AG04450 (cell line): ENCODE results near the gene UPF2. TPM values are rescaled to one million over a fixed set of nuclear protein-coding genes. Genes with fewer than 3 reads are reported as not detected.
"Not testable (repeated sequence)": the region's sequence is repeated elsewhere in the genome, so short reads cannot be mapped to it uniquely, and the experiment has no call there.

Experiments used
- CTCF ChIA-PET: fragments of 300-600, 350-600 bp; formaldehyde crosslinking; extraction: SDS; loops from one replicate; lab custom pipeline; 2022; ENCODE audit warnings: antibody characterized with exemption, inconsistent platforms; lab: Charles Lee
- POLR2A ChIA-PET: fragments of 350-600 bp; formaldehyde crosslinking; extraction: SDS; loops from one replicate; lab custom pipeline; 2021; ENCODE audit warnings: antibody characterized with exemption, inconsistent platforms; lab: Yijun Ruan, JAX
- DNase-seq: peaks from one replicate; pipeline ENCODE4 v3.0.0-alpha.2; 2011; ENCODE audit warnings: low read depth, low spot score
- H3K27ac ChIP-seq: one replicate; pipeline ENCODE4 v1.5.1; 2012; ENCODE audit warnings: low read depth, low read length, control low read depth
- H3K27me3 ChIP-seq: one replicate; pipeline ENCODE4 v1.6.0; 2012; ENCODE audit warnings: low read length; ENCODE audit not compliant: control insufficient read depth, insufficient read depth
- H3K4me3 ChIP-seq: 2 replicates; pipeline ENCODE4 v1.5.1; 2011; ENCODE audit warnings: mild to moderate bottlenecking, low read depth, low read length, control low read depth
- H3K9me3 ChIP-seq: 2 replicates; pipeline ENCODE4 v1.5.1; 2012; ENCODE audit warnings: low read length; ENCODE audit not compliant: control insufficient read depth, insufficient read depth
- polyA plus RNA-seq: library from polyadenylated mRNA; depleted of rRNA; stranded (reverse); fragments of >200 nt; gene quantifications from 2 replicates; pipeline ENCODE4 v1.2.3, GENCODE V29; 2011
- TF ChIP-seq, protein P1 (sequence below): IDR thresholded peaks from 2 replicates; pipeline ENCODE4 v1.5.1; 2011; ENCODE audit warnings: low read depth, low read length, control low read depth, inconsistent platforms

The UPF2 gene
- polyA plus RNA-seq, 1 experiment, result 18.4 TPM

DNA sequence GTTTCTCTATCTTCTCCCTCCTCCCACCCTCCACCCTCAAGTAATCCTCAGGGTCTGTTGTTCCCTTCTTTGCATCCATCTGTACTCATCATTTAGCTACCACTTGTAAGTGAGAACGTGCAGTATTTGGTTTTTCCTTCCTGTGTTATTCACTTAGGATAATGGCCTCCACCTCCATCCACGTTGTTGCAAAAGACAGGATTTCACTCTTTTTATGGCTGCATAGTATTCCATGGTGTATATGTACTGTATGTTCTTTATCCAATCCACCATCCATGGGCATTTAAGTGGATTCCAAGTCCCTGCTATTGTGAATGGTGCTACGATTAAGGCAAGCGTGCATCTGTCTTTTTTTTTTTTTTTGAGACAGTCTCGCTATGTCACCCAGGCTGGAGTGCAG is 147.0 kb downstream of the UPF2 start:
- Histone ChIP-seq H3K27me3 (no peaks in the 10 kb centered on the region), H3K4me3 (no peak overlapping the region), H3K9me3 (peaks cover 9% of the 10 kb centered on the region; the same call in 1 of the 2 replicates), H3K27ac (no peak overlapping the region)
- ChIA-PET CTCF (no interaction called here), POLR2A (no interaction called here)
- DNase-seq, result no peak
- TF ChIP-seq, protein P1, sequence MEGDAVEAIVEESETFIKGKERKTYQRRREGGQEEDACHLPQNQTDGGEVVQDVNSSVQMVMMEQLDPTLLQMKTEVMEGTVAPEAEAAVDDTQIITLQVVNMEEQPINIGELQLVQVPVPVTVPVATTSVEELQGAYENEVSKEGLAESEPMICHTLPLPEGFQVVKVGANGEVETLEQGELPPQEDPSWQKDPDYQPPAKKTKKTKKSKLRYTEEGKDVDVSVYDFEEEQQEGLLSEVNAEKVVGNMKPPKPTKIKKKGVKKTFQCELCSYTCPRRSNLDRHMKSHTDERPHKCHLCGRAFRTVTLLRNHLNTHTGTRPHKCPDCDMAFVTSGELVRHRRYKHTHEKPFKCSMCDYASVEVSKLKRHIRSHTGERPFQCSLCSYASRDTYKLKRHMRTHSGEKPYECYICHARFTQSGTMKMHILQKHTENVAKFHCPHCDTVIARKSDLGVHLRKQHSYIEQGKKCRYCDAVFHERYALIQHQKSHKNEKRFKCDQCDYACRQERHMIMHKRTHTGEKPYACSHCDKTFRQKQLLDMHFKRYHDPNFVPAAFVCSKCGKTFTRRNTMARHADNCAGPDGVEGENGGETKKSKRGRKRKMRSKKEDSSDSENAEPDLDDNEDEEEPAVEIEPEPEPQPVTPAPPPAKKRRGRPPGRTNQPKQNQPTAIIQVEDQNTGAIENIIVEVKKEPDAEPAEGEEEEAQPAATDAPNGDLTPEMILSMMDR, result no peak

DNA sequence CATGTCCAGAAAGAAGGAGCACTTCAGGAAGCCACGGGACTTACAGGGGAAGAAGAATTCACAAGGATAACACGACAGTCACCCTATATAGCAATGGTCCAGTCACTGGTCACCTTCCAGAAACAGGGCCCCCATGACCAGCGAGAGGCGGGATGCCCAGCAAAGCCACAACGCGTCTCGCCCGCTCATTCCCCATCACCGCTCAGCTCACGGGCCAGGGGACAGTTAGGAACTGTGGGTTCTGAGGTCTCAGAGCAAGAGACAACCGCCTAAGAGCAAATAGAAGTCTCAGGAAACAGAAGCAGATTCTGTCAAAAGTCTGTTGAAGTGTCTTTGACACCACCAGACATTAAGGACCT is 147.5 kb downstream of the UPF2 start:
- Histone ChIP-seq H3K27ac (no peak overlapping the region), H3K27me3 (no peaks in the 10 kb centered on the region), H3K9me3 (peaks cover 9% of the 10 kb centered on the region; the same call in 1 of the 2 replicates), H3K4me3 (no peak overlapping the region)
- ChIA-PET POLR2A (no interaction called here), CTCF (no interaction called here)
- TF ChIP-seq, protein P1, result no peak
- DNase-seq, result no peak

DNA sequence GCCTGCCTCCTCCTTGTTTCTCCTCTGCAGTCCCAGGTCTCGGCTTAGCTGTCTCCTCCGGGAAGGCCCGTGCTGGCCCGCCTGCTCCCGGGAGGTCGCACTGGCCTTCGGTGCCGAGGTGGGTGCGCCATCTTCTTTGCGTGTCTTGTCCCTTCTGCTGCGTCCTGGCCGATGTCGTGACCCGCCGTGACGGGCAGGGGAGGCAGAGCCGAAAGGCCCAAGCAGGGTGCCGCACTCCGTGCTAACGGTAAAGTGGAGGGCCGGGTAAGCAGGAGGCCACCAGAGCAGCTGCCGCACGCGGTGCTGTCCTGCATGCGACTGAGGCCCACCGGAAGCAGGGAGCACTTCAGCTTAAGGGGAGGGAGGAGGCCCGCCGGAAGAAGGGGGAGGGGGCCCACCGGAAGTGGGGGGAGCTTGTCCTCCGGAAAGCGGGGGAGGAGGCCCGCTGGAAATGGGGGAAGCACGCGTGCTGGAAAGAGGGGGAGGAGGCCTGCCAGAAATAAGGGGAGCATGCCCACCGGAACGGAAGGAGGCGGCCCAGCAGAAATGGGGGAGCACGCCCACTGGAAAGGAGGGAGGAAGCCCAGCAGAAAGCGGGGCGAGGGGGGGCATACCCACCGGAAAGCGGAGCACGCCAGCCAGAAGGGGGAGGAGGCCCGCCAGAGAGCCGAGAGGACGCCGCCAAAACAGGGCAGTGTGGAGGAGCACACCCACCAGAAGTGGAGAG is 148.1 kb downstream of the UPF2 start:
- Histone ChIP-seq H3K4me3 (no peak overlapping the region), H3K27me3 (no peaks in the 10 kb centered on the region), H3K9me3 (peaks cover 9% of the 10 kb centered on the region; the same call in 1 of the 2 replicates), H3K27ac (no peak overlapping the region)
- no peak for DNase-seq
- ChIA-PET POLR2A (no interaction called here), CTCF (no interaction called here)
- TF ChIP-seq, protein P1, result no peak

DNA sequence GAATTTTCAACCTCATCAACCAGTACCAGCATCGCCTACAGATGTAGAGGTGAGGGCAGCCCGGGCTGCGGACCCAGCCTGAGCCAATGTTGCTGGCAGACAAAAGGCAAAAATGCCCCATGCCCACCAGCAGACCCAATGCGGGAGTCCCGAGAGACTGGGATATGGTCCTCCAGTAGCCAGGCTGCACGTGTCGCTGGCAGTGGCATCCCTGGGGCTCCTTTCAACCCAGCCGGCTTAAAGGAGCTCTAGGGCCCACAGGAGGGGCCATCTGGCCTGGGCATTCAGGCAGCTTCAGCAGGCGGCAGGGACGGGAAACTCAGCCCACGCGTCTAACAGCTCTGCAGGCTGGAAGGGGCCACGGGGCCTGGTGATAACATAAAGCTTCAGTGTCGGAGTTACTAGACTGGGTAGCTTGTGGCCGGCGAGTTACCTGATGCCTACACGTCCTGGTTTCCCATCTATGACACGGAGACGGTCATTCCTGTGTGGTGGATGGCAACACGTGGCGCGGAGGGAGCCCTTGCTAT is 148.8 kb downstream of the UPF2 start:
- Histone ChIP-seq H3K9me3 (peaks cover 6% of the 10 kb centered on the region; the same call in 1 of the 2 replicates), H3K4me3 (no peak overlapping the region), H3K27ac (no peak overlapping the region), H3K27me3 (no peaks in the 10 kb centered on the region)
- no peak for DNase-seq
- POLR2A ChIA-PET, result interaction anchor here (0.6 to 0.7 kb wide), 2 partner anchors 305 to 1102 kb away, joined by 3 to 7 read pairs; no protein-coding TSS in a partner anchor
- TF ChIP-seq, protein P1, result no peak
- CTCF ChIA-PET, result no interaction called here

DNA sequence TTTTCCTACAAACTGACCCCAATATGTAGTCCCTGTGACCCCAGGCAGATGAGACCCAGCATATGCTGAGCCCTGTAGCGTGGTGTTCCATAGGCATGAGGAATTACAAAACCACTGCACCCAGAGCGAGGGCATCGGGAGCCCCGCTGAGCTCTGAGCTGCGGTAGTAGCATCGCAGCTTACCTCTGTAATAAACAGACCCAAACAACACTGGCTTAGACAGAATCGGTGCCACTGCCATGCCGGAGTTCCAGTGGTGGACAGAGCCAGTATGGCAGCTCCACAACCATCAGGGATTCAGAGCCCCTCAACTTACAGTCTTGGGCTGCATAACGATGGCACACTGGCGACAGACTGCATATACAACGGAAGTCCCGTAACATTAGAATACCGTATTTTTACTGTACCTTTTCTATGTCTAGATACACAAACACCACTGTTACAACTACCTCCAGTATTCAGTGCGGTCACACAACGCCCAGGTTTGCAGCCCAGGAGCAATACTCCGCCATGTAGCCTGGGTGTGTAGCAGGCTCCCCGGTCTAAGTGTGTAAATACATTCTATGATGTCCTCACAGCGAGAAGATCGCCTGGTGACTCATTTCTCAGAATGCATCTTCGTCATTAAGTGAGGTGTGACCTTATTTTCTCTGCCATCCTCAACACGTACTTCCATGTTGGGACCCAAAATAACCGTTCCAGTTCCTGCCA is 150.7 kb downstream of the UPF2 start:
- no peaks in the 10 kb centered on the region for H3K27me3 ChIP-seq
- TF ChIP-seq, protein P1, result no peak
- ChIA-PET POLR2A (no interaction called here), CTCF (no interaction called here)
- DNase-seq, result no peak
- no peak overlapping the region for H3K27ac ChIP-seq
- H3K9me3 ChIP-seq, result peaks cover 7% of the 10 kb centered on the region; the same call in 1 of the 2 replicates
- H3K4me3 ChIP-seq, result no peak overlapping the region

DNA sequence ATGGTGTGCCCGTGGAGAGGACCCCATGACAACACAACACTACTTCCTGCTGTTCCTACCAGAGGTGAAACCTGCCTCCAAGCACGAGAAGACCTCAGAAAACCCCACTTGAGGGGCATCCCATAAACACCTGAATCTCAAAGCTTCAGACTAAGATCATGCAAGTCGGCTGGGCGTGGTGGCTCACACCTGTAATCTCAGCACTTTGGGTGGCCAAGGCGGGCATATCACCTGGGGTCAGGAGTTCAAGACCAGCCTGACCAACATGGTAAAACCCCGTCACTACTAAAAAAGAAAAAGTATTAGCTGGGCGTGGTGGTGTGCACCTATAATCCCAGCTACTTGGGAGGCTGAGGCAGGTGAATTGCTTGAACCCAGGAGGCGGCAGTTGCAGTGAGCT is 153.3 kb downstream of the UPF2 start:
- H3K4me3 ChIP-seq, H3K27me3 ChIP-seq, H3K27ac ChIP-seq, POLR2A ChIA-PET, CTCF ChIA-PET, DNase-seq, H3K9me3 ChIP-seq: not testable (repeated sequence)
